ENCODE data around the gene PLXNA4. TPM values are rescaled to one million over a fixed set of nuclear protein-coding genes. Genes with fewer than 3 reads are reported as not detected.

PLXNA4 gene
- total RNA-seq, 1 experiment from 2014 or later, result 0.81 TPM

GRCh38 chr7:132377015-132377414 is 199.3 kb downstream of the PLXNA4 start:
- no peak for ATAC-seq
- Mint-ChIP-seq H3K27ac (no peak overlapping the region), H3K36me3 (no peaks in the 10 kb centered on the region), H3K4me1 (peaks cover 26% of the 10 kb centered on the region), H3K27me3 (ENCODE audit: low read depth) (peaks cover 5% of the 10 kb centered on the region), H3K4me3 (no peak overlapping the region), H3K9me3 (0 out of 2 replicates have a peak, but pooled peaks cover 4% of the 10 kb centered on the region)
- no peak for DNase-seq (ENCODE audit: low spot score)
- no peak for TF ChIP-seq USF2 (CRISPR knock-in tag; IDR thresholded peaks at IDR 0.05)
- CTCF ChIA-PET, result no interaction called here
- POLR2A ChIA-PET, result no interaction called here

GRCh38 chr7:132376361-132377013 is 199.8 kb downstream of the PLXNA4 start:
- ChIA-PET POLR2A (no interaction called here), CTCF (no interaction called here)
- TF ChIP-seq FOXP1 (CRISPR knock-in tag; IDR thresholded peaks at IDR 0.05; ENCODE audit: borderline replicate concordance) (no peak), AR (CRISPR knock-in tag; IDR thresholded peaks at IDR 0.05) (no peak), TEAD4 (CRISPR knock-in tag; IDR thresholded peaks at IDR 0.05) (no peak), ZNF532 (CRISPR knock-in tag; IDR thresholded peaks at IDR 0.05; ENCODE audit: borderline replicate concordance) (no peak), ZSCAN18 (CRISPR knock-in tag; IDR thresholded peaks at IDR 0.05) (no peak), JAZF1 (CRISPR knock-in tag; IDR thresholded peaks at IDR 0.05) (no peak), E2F5 (CRISPR knock-in tag; IDR thresholded peaks at IDR 0.05) (no peak), SMAD4 (CRISPR knock-in tag; IDR thresholded peaks at IDR 0.05) (no peak), ATF3 (CRISPR knock-in tag; conservative IDR thresholded peaks at IDR 0.05) (no peak), CTCF (IDR thresholded peaks at IDR 0.05) (no peak), TEAD1 (CRISPR knock-in tag; IDR thresholded peaks at IDR 0.05) (no peak), MAX (CRISPR knock-in tag; IDR thresholded peaks at IDR 0.05) (no peak), SMAD3 (CRISPR knock-in tag; IDR thresholded peaks at IDR 0.05; ENCODE audit: borderline replicate concordance) (no peak), GABPB1 (CRISPR knock-in tag; IDR thresholded peaks at IDR 0.05) (no peak), RORB (CRISPR knock-in tag; IDR thresholded peaks at IDR 0.05) (no peak), CREM (CRISPR knock-in tag; IDR thresholded peaks at IDR 0.05) (no peak), RELA (CRISPR knock-in tag; IDR thresholded peaks at IDR 0.05; ENCODE audit: borderline replicate concordance) (no peak)
- Mint-ChIP-seq H3K4me3 (no peak overlapping the region), H3K27ac (no peak overlapping the region), H3K4me1 (peaks cover 21% of the 10 kb centered on the region), H3K9me3 (0 out of 2 replicates have a peak, but pooled peaks cover 4% of the 10 kb centered on the region), H3K27me3 (ENCODE audit: low read depth) (peaks cover 5% of the 10 kb centered on the region), H3K36me3 (no peaks in the 10 kb centered on the region)
- no peak for ATAC-seq
- no peak for DNase-seq (ENCODE audit: low spot score)

Measured in WTC11 (cell line).